ENCODE measurements around the gene LCE1A.

Gene LCE1A

GRCh38 chr1:152855661-152856060 is 28.4 kb downstream of the LCE1A start:
- no peak for TF ChIP-seq RARB (CRISPR knock-in tag; IDR thresholded peaks at IDR 0.05)
- no peak for TF ChIP-seq TSHZ2 (CRISPR knock-in tag; IDR thresholded peaks at IDR 0.05)
- no peak for TF ChIP-seq CREB5 (CRISPR knock-in tag; IDR thresholded peaks at IDR 0.05; ENCODE audit: low read depth)
- TF ChIP-seq ISL1 (CRISPR knock-in tag; IDR thresholded peaks at IDR 0.05): no peak
- TF ChIP-seq POU6F1 (CRISPR knock-in tag; IDR thresholded peaks at IDR 0.05; ENCODE audit: borderline replicate concordance, low read depth): no peak
- ATAC-seq: no peak

GRCh38 chr1:152858062-152858461 is 30.8 kb downstream of the LCE1A start:
- no peak for ATAC-seq
- no peak for TF ChIP-seq PPARA (CRISPR knock-in tag; IDR thresholded peaks at IDR 0.05; ENCODE audit: borderline replicate concordance)

GRCh38 chr1:152859696-152860095 is 32.4 kb downstream of the LCE1A start, which contains the start of gene LCE7A:
Gene LCE7A, plus strand, starts transcription at chr1:152859996. Its CDS starts 702 bp downstream, at chr1:152860698.
- no peak for ATAC-seq
- TF ChIP-seq ZFP30 (CRISPR knock-in tag; IDR thresholded peaks at IDR 0.05) (no peak), ESRRG (CRISPR knock-in tag; IDR thresholded peaks at IDR 0.05) (no peak), BACH2 (CRISPR knock-in tag; IDR thresholded peaks at IDR 0.05; ENCODE audit: borderline replicate concordance) (no peak), PATZ1 (CRISPR knock-in tag; IDR thresholded peaks at IDR 0.05; ENCODE audit: borderline replicate concordance) (no peak), CSRNP3 (CRISPR knock-in tag; IDR thresholded peaks at IDR 0.05) (no peak), TOX (CRISPR knock-in tag; IDR thresholded peaks at IDR 0.05; ENCODE audit: borderline replicate concordance) (no peak), TSHZ2 (CRISPR knock-in tag; IDR thresholded peaks at IDR 0.05) (no peak), PPARA (CRISPR knock-in tag; IDR thresholded peaks at IDR 0.05; ENCODE audit: borderline replicate concordance) (no peak), ZNF70 (CRISPR knock-in tag; IDR thresholded peaks at IDR 0.05) (no peak), GLIS3 (CRISPR knock-in tag; IDR thresholded peaks at IDR 0.05) (no peak), ZNF8 (CRISPR knock-in tag; IDR thresholded peaks at IDR 0.05) (no peak), OSR1 (CRISPR knock-in tag; IDR thresholded peaks at IDR 0.05) (no peak), ISL1 (CRISPR knock-in tag; IDR thresholded peaks at IDR 0.05) (no peak), RARB (CRISPR knock-in tag; IDR thresholded peaks at IDR 0.05) (no peak)

All from SK-N-SH treated with all-trans-retinoic acid at 6 μM for 48 hours (cell line).